Prostate gland (tissue), 2 donors: ENCODE results near the gene PRKG1. TPM values are rescaled to one million over a fixed set of nuclear protein-coding genes. Genes with fewer than 3 reads are reported as not detected.

ENCODE experiments used
- DNase-seq: peaks from one replicate; pipeline ENCODE4 v3.0.0-alpha.2; 2019; ENCODE audit warnings: low spot score
- H3K27ac ChIP-seq, 2 donors: fragments of 200-600 bp; sonication (generic); 2 replicates each; pipeline ENCODE4 v1.5.1; 2017 to 2019
- H3K27me3 ChIP-seq: fragments of 200-600 bp; sonication (generic); replicated peaks from 2 replicates; pipeline ENCODE4 v1.5.1; 2019; ENCODE audit not compliant: insufficient read depth
- H3K36me3 ChIP-seq, 2 donors: fragments of 200-600 bp; sonication (generic); 1 replicate in 1 of 2; 2 replicates in 1 of 2; pipeline versions ENCODE4 v1.5.1 to v1.8.1; 2017 to 2019
- H3K4me1 ChIP-seq: fragments of 200-600 bp; sonication (generic); replicated peaks from 2 replicates; pipeline ENCODE4 v1.5.1; 2019
- H3K4me3 ChIP-seq, 2 donors: fragments of 200-600 bp; sonication (generic); 2 replicates each; pipeline ENCODE4 v1.5.1; 2017 to 2019
- H3K9me3 ChIP-seq: fragments of 200-600 bp; sonication (generic); 2 replicates; pipeline ENCODE4 v1.5.1; 2017
- CTCF ChIP-seq, 4 experiments: fragments of 200-600 bp in 2 of 4; fragments of 450-650 bp in 2 of 4; sonication (generic) in 2 of 4; IDR thresholded peaks; 1 replicate in 3 of 4; 2 replicates in 1 of 4; pipeline ENCODE4 v1.5.1; 2016 to 2019; ENCODE audit warnings: antibody characterized with exemption in 4 of 4, mild to moderate bottlenecking in 2 of 4, moderate library complexity in 2 of 4
- POLR2A ChIP-seq: fragments of 450-650 bp; IDR thresholded peaks from one replicate; pipeline ENCODE4 v1.6.1; 2016; ENCODE audit warnings: antibody characterized with exemption, mild to moderate bottlenecking
- POLR2AphosphoS5 ChIP-seq: sonication (generic); formaldehyde crosslinking; IDR thresholded peaks from one replicate; pipeline ENCODE4 v1.6.1; 2017; ENCODE audit warnings: antibody characterized with exemption
- WGBS: methylation state at CpG from one replicate; pipeline ENCODE4 v1.1.5; 2018; 5-methylcytosine and 5-hydroxymethylcytosine counted together
- intact Hi-C: fragments of 100-400 bp; cut with DNase I; formaldehyde crosslinking; loops from one replicate; pipeline ENCODE4 v1.14.2; 2022
- total RNA-seq, 2 donors: library from RNA; depleted of rRNA; stranded (reverse); fragments of >200 nt; gene quantifications; one replicate each; pipeline ENCODE4 v1.1.0, GENCODE V29; 2016

Gene PRKG1
- total RNA-seq, 2 donors from 2014 or later = 2.7 to 9.0 TPM

GRCh38 chr10:51874131-51874530 lies 799.8 kb downstream of the PRKG1 start:
- Histone ChIP-seq H3K4me3 (no peak overlapping the region), H3K9me3 (no peaks in the 10 kb centered on the region), H3K36me3 (no peaks in the 10 kb centered on the region), H3K27ac (no peak overlapping the region), H3K4me1 (no peaks in the 10 kb centered on the region), H3K27me3 (no peaks in the 10 kb centered on the region)
- DNase-seq = no peak
- TF ChIP-seq POLR2AphosphoS5 = no peak
- WGBS = 90% methylated on average over 3 of the region's 3 CpGs
- intact Hi-C loops = no loop called here

GRCh38 chr10:51875610-51876009 lies 801.3 kb downstream of the PRKG1 start:
- Histone ChIP-seq H3K4me3 (no peak overlapping the region), H3K4me1 (no peaks in the 10 kb centered on the region), H3K27me3 (no peaks in the 10 kb centered on the region), H3K36me3 (no peaks in the 10 kb centered on the region), H3K9me3 (no peaks in the 10 kb centered on the region), H3K27ac (no peak overlapping the region)
- no peak for TF ChIP-seq CTCF (IDR thresholded peaks at IDR 0.05)
- no peak for TF ChIP-seq POLR2A
- TF ChIP-seq POLR2AphosphoS5 = no peak
- no peak for DNase-seq
- intact Hi-C loops = no loop called here
- 67% methylated on average over 5 of the region's 5 CpGs for WGBS

GRCh38 chr10:51876503-51876902 lies 802.2 kb downstream of the PRKG1 start:
- WGBS = 24% methylated on average over 4 of the region's 4 CpGs
- Histone ChIP-seq H3K4me1 (no peaks in the 10 kb centered on the region), H3K4me3 (no peak overlapping the region), H3K9me3 (no peaks in the 10 kb centered on the region), H3K27ac (no peak overlapping the region), H3K36me3 (no peaks in the 10 kb centered on the region), H3K27me3 (no peaks in the 10 kb centered on the region)
- intact Hi-C loops = no loop called here
- no peak for DNase-seq
- no peak for TF ChIP-seq POLR2A
- no peak for TF ChIP-seq POLR2AphosphoS5
- no peak for TF ChIP-seq CTCF (IDR thresholded peaks at IDR 0.05)

GRCh38 chr10:51876979-51877378 lies 802.7 kb downstream of the PRKG1 start:
- Histone ChIP-seq H3K36me3 (no peaks in the 10 kb centered on the region), H3K4me1 (no peaks in the 10 kb centered on the region), H3K27me3 (no peaks in the 10 kb centered on the region), H3K9me3 (no peaks in the 10 kb centered on the region), H3K4me3 (no peak overlapping the region), H3K27ac (no peak overlapping the region)
- intact Hi-C loops = no loop called here
- WGBS = 59% methylated on average over 2 of the region's 2 CpGs
- TF ChIP-seq CTCF (IDR thresholded peaks at IDR 0.05) (no peak), POLR2AphosphoS5 (no peak), POLR2A (no peak)
- no peak for DNase-seq

GRCh38 chr10:51877636-51878035 lies 803.3 kb downstream of the PRKG1 start:
- no peak for DNase-seq
- Histone ChIP-seq H3K9me3 (no peaks in the 10 kb centered on the region), H3K4me1 (no peaks in the 10 kb centered on the region), H3K27me3 (no peaks in the 10 kb centered on the region), H3K27ac (no peak overlapping the region), H3K36me3 (no peaks in the 10 kb centered on the region), H3K4me3 (no peak overlapping the region)
- intact Hi-C loops = no loop called here
- TF ChIP-seq POLR2AphosphoS5 (no peak), CTCF (IDR thresholded peaks at IDR 0.05) (no peak), POLR2A (no peak)
- WGBS = 86% methylated on average over 1 of the region's 1 CpG
